Tongue (tissue), 2 donors: Measurements from ENCODE around the gene RRP36. TPM values are rescaled to one million over a fixed set of nuclear protein-coding genes. Genes with fewer than 3 reads are reported as not detected.

Experiments used
- DNase-seq: peaks from one replicate; pipeline ENCODE4 v3.0.0-alpha.2; 2015
- total RNA-seq: library from RNA; depleted of rRNA; stranded (reverse); fragments of >200 nt; gene quantifications from one replicate; pipeline ENCODE4 v1.2.3, GENCODE V29; 2014

The RRP36 gene
- total RNA-seq, 1 donor from 2014 or later: 45.0 TPM

GRCh38 chr6:43070028-43070632 lies 48.7 kb downstream of the RRP36 start:
- DNase-seq: peak; percentile 74

GRCh38 chr6:43074847-43075669 lies 53.6 kb downstream of the RRP36 start:
- peak; percentile 58 for DNase-seq

GRCh38 chr6:43075670-43076463 lies 54.4 kb downstream of the RRP36 start, which contains the start of gene PTK7:
Gene PTK7, plus strand, starts transcription at chr6:43076314. Its CDS starts 175 bp downstream, at chr6:43076489.
- peak; percentile 94 for DNase-seq

- peak; percentile 71 for DNase-seq
These were observed 55.3 kb downstream of the RRP36 start for GRCh38 chr6:43076464-43077332.

GRCh38 chr6:43077333-43077809 lies 55.9 kb downstream of the RRP36 start:
- peak; percentile 8 for DNase-seq

GRCh38 chr6:43077981-43078511 lies 56.6 kb downstream of the RRP36 start:
- no peak for DNase-seq

GRCh38 chr6:43078691-43079090 lies 57.3 kb downstream of the RRP36 start:
- peak; percentile 52 for DNase-seq

Other genes with a start within 250 kb of the RRP36 start
- 16.6 TPM for gene BICRAL, start 239.6 kb upstream of the RRP36 start, total RNA-seq
- 134 TPM for gene RPL7L1, start 142.0 kb upstream of the RRP36 start, total RNA-seq
- 1.8 TPM for gene PTCRA, start 105.6 kb upstream of the RRP36 start, total RNA-seq
- gene CNPY3, start 92.1 kb upstream of the RRP36 start, total RNA-seq: 23.7 TPM
- 0.41 TPM for gene GNMT, start 60.9 kb upstream of the RRP36 start, total RNA-seq
- 23.1 TPM for gene PEX6, start 42.4 kb upstream of the RRP36 start, total RNA-seq
- gene PPP2R5D, start 37.1 kb upstream of the RRP36 start, total RNA-seq: 37.3 TPM
- 23.8 TPM for gene MEA1, start 7.7 kb upstream of the RRP36 start, total RNA-seq
- gene KLHDC3, start 7.4 kb upstream of the RRP36 start, total RNA-seq: 249 TPM
- gene CUL7, start 32.2 kb downstream of the RRP36 start, total RNA-seq: 37.4 TPM
- gene MRPL2, start 37.8 kb downstream of the RRP36 start, total RNA-seq: 20.9 TPM
- 32.3 TPM for gene KLC4, start 38.0 kb downstream of the RRP36 start, total RNA-seq
- 67.8 TPM for gene PTK7, start 54.7 kb downstream of the RRP36 start, total RNA-seq
- 28.3 TPM for gene SRF, start 149.6 kb downstream of the RRP36 start, total RNA-seq
- gene CUL9, start 160.6 kb downstream of the RRP36 start, total RNA-seq: 16.3 TPM
- 33.0 TPM for gene DNPH1, start 207.9 kb downstream of the RRP36 start, total RNA-seq
- 0.10 TPM for gene TTBK1, start 221.9 kb downstream of the RRP36 start, total RNA-seq